ENCODE measurements around the gene RXRA.

Gene RXRA

GRCh38 chr9:134366223-134367031, 40.2 kb downstream of the RXRA start:
- no peak for DNase-seq (ENCODE audit: low read depth in 2 of 3, low spot score in 2 of 3)

DNA sequence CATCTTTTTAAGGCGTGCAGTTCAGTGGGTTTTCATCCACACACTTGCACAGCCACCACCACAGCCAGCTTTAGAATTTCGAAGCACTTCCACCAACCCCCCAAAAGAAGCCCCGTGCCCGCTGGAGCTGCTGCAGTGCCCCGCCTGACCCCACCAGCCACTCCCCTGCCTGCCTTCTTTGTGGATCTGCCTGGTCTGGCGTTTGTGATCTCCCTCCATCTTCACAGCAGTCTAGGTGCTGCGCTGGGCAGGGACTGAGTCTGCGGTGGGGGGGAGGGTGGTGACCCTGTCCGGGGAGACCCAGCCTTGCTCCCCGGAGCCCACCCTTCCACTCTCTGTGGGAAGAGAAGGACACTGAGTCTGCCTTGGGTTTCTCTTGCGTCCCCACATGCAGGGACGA, 40.8 kb downstream of the RXRA start:
- no peak for DNase-seq (ENCODE audit: low read depth in 2 of 3, low spot score in 2 of 3)

DNA sequence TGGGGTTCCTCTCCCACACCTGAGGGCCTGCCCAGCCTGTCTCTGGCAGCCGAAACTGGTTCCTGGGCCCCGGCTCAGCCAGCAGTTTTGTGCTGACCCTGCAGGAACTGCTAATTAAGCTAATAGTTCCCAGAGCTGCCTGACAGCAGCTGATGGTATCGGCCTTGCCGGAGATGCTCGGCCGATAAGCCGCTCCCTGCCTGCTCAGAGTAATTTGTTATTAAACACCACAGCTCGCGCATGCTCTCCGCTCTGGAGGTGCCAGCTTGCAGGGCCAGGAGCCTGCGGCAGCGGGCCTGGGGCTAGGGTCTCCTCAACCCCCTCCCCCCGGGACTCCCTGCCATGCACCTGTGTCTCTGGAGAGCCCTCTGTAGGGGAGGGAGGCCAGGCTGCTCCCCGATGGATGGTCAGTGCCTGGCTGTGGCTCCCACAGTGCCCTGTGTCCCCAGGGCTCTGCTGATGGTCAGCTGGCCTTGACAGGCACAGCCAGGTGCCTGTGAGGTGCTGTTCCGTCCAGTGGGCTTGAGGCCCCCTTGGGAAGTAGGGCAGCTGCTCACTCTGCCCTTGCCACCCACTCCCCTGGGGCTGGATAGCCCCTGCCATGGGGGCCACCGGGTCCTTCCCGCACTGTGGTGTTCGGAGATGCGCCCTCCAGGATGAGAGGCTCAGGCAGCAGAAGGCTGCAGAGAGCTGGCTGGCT, 41.7 kb downstream of the RXRA start:
- no peak for DNase-seq (ENCODE audit: low read depth in 2 of 3, low spot score in 2 of 3)

- DNase-seq (ENCODE audit: low read depth in 2 of 3, low spot score in 2 of 3), result no peak
Observed at GRCh38 chr9:134368571-134368970, 42.3 kb downstream of the RXRA start.

DNA sequence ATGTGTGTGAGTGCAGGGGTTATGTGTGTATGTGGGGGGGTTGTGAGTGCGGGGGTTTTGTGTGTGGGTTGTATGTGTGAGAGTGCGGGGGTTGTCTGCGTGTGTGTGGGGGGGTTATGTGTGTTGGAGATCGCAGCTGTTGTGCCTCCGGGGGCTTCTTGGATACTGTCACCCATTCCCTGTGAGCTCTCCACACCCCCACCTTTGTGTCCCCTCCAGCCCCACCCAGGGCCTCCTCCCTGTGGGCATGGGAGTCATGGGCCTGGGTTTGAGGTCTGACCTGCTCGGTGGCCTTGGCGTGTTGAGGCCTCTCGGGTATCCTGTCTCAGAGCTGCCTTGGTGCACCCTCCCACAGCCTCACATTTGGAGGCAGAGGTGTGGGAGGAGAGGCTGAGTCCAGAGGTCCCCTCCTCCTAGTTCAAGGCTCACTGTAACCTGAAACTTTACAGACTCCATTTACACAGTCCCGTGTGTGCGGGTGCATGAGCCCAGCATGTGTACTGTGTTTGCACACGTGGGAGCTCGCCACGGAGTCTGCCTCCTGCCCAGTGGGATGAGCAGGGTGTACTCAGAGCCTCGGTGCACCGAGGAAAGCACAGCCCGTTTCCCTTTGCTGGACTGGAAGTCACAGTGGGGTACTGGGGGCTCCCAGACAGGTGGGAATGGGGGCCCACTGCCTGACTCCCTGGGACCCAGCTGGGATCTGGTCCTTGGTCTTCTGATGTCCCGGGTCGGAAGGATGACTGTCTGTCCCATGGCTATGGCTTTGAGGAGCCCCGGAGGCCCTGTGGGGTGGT, 43.4 kb downstream of the RXRA start:
- DNase-seq (ENCODE audit: low read depth in 2 of 3, low spot score in 2 of 3), result no peak

DNA sequence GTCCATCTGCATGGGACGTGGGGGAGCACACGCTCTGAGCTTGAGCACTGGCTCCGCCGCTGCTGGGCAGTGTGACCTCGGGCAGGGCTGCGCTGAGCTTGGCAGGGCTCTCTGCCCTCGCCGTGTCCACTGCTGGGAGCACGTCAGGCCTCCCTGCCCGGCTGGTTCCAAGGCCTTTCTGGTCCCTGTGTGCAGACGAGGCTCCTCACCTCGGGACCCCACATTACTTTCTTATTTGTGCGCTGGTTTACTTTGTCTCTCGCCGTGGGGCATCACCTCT, 43.9 kb downstream of the RXRA start:
- no peak for DNase-seq (ENCODE audit: low read depth in 2 of 3, low spot score in 2 of 3)

- no peak for DNase-seq (ENCODE audit: low read depth in 2 of 3, low spot score in 2 of 3)
Observed at GRCh38 chr9:134370638-134371037, 44.4 kb downstream of the RXRA start.

GRCh38 chr9:134371731-134372130, 45.5 kb downstream of the RXRA start:
- DNase-seq (ENCODE audit: low read depth in 2 of 3, low spot score in 2 of 3), result no peak

DNA sequence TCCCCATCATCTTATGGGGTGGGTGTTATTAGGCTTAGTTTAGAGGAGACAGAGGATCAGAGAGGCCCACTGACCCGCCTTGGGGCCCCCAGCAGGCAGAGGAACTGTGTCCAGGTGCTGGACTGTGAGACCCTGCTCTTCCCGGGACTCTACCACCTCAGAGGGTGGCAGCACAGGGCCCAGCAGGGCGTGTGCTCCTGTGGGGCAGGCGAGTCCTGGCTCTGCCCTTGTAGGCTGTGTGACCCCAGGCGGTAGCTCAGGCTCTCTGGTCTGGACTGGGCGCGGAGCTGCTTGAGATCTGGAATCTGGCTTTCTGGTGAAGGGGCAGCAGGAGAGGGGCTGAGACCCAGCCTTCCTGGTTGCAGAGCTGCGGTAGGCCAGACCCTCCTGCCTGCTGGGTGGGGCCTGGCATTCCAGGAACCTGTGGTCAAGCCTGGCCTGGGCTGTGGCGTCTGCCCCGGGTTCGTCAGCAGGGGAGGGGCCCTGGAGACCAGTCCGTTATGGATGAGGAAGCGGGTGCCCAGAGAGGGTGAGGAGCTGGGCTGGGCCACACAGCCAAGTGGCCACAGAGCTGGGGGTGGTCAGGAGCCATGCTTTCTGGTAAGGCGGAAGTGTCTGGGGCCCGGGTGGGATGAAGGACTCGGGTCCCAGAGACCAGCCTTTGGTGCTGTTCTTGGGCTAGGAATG, 46.5 kb downstream of the RXRA start:
- no peak for DNase-seq (ENCODE audit: low read depth in 2 of 3, low spot score in 2 of 3)

- no peak for DNase-seq (ENCODE audit: low read depth in 2 of 3, low spot score in 2 of 3)
Observed at GRCh38 chr9:134373269-134373668, 47.0 kb downstream of the RXRA start.

GRCh38 chr9:134373953-134374300, 47.7 kb downstream of the RXRA start:
- DNase-seq (ENCODE audit: low read depth in 2 of 3, low spot score in 2 of 3), result no peak

GRCh38 chr9:134374301-134375010, 48.2 kb downstream of the RXRA start:
- no peak for DNase-seq (ENCODE audit: low read depth in 2 of 3, low spot score in 2 of 3)

- no peak for DNase-seq (ENCODE audit: low read depth in 2 of 3, low spot score in 2 of 3)
Observed at GRCh38 chr9:134375011-134375390, 48.7 kb downstream of the RXRA start.

GRCh38 chr9:134375430-134376385, 49.5 kb downstream of the RXRA start:
- no peak for DNase-seq (ENCODE audit: low read depth in 2 of 3, low spot score in 2 of 3)

- no peak for DNase-seq (ENCODE audit: low read depth in 2 of 3, low spot score in 2 of 3)
Observed at GRCh38 chr9:134376386-134377142, 50.3 kb downstream of the RXRA start.

DNA sequence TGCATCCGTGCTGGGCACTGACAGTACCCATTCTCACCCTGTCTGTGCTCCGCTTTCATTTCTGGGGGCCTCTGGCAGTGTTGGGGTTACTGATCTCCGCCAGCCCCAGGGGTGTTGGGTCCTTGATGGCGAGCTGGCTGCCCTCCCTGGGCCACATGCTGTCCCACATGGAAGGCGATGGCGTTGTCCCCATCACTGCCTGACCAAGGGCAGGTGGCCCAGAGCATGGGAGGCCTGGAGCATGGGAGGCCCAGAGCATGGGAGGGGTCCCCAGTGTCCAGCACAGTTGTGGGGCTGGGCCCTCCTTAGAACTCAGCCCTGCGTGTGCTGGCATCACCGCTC, 50.9 kb downstream of the RXRA start:
- no peak for DNase-seq (ENCODE audit: low read depth in 2 of 3, low spot score in 2 of 3)

DNA sequence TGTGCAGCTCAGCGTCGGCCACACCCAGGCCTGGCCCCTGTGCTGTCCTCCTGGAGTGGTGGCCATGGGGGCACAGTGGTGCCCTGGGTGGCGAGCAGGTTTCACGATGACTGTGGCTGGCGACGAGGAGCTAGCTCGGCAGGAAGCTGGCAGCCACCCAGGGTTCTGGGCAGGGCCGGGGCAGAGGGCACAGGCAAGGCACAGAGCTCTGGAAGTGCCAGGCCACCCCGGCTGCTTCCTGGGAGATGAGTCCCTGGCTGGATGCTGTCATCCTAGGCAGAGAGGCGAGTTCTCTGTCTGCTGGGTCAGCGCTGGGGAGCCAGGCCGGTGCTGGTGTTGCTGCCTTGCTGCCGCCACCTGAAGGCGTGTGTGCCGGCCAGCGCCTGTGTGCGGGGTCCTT, 51.7 kb downstream of the RXRA start:
- DNase-seq (ENCODE audit: low read depth in 2 of 3, low spot score in 2 of 3), result no peak

- DNase-seq (ENCODE audit: low read depth in 2 of 3, low spot score in 2 of 3), result no peak
Observed at GRCh38 chr9:134378901-134379338, 52.7 kb downstream of the RXRA start.

- DNase-seq (ENCODE audit: low read depth in 2 of 3, low spot score in 2 of 3), result no peak
Observed at GRCh38 chr9:134379831-134380365, 53.6 kb downstream of the RXRA start.
